ENCODE measurements around the gene TNKS1BP1. TPM values are rescaled to one million over a fixed set of nuclear protein-coding genes. Genes with fewer than 3 reads are reported as not detected.

Gene TNKS1BP1
- total and polyA plus RNA-seq, 2 experiments from 2014 or later: 64.2 to 72.2 TPM

GRCh38 chr11:57358543-57358961 lies 33.8 kb upstream of the TNKS1BP1 start:
- Histone ChIP-seq H3K4me3 (no peak overlapping the region), H4K20me1 (replicated peaks; ENCODE audit: insufficient read depth) (no peaks in the 10 kb centered on the region), H3K27ac (ENCODE audit: low read depth) (no peak overlapping the region), H3K4me1 (ENCODE audit: insufficient read depth) (peaks cover 7% of the 10 kb centered on the region; the same call in 1 of the 2 replicates), H2AFZ (no peak overlapping the region), H3K4me2 (no peak overlapping the region), H3K27me3 (ENCODE audit: insufficient read depth) (no peaks in the 10 kb centered on the region), H3K36me3 (ENCODE audit: insufficient read depth) (no peaks in the 10 kb centered on the region), H3K9me2 (ENCODE audit: insufficient read depth) (no peaks in the 10 kb centered on the region), H3F3A (replicated peaks; ENCODE audit: low read depth) (no peaks in the 10 kb centered on the region), H3K79me2 (replicated peaks; ENCODE audit: insufficient read depth) (no peaks in the 10 kb centered on the region)
- TF ChIP-seq STAT1 (IDR thresholded peaks at IDR 0.05; ENCODE audit: unreplicated experiment) (no peak), EZH2phosphoT487 (IDR thresholded peaks at IDR 0.05; ENCODE audit: unreplicated experiment) (no peak), EZH2 (IDR thresholded peaks at IDR 0.05; ENCODE audit: low read depth, unreplicated experiment) (no peak), CTCF (conservative IDR thresholded peaks at IDR 0.05; ENCODE audit: low read depth in 2 of 2) (no peak), JUNB (IDR thresholded peaks at IDR 0.05; ENCODE audit: unreplicated experiment) (no peak), REST (IDR thresholded peaks at IDR 0.05; ENCODE audit: unreplicated experiment) (no peak), CREB1 (CRISPR knock-in tag; IDR thresholded peaks at IDR 0.05; ENCODE audit: low read depth) (no peak), ZNF114 (CRISPR knock-in tag; IDR thresholded peaks at IDR 0.05) (no peak), ZNF331 (CRISPR knock-in tag; IDR thresholded peaks at IDR 0.05; ENCODE audit: low read depth) (no peak), ETS1 (IDR thresholded peaks at IDR 0.05) (no peak), ZNF462 (CRISPR knock-in tag; IDR thresholded peaks at IDR 0.05) (no peak), NANOG (IDR thresholded peaks at IDR 0.05; ENCODE audit: borderline replicate concordance) (no peak), POLR2AphosphoS5 (IDR thresholded peaks at IDR 0.05; ENCODE audit: low read depth) (no peak)
- Mint-ChIP-seq H3K27me3 (ENCODE audit: insufficient read depth, low read depth, poor library complexity) (no peaks in the 10 kb centered on the region), H3K4me1 (peaks cover 4% of the 10 kb centered on the region; the same call in 2 of the 3 replicates), H3K27ac (no peak overlapping the region), H3K9me3 (no peaks in the 10 kb centered on the region), H3K36me3 (ENCODE audit: low read depth) (no peaks in the 10 kb centered on the region), H3K4me3 (no peak overlapping the region)
- no peak for DNase-seq (ENCODE audit: low spot score)
- ATAC-seq: no peak

Measured in GM23338 (cell line).